ENCODE measurements around the gene GDI2.
"Not testable (repeated sequence)": the region's sequence is repeated elsewhere in the genome, so short reads cannot be mapped to it uniquely, and the experiment has no call there.

GDI2 gene

DNA sequence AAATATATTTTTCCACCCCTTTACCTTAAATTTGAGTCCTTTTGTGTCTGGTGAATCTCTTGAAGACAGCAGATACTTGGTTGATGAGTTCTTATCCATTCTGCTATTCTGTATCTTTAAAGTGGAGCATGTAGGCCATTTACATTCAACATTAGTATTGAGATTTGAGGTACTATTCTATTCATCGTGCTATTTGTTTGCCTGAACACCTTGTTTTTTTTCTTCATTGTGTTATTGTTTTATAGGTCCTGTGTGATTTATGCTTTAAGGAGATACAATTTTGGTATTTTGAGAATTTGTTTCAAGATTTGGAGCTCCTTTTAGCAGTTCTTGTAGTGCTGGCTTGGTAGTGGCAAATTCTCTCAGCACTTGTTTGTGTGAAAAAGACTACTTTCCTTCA lies 29.9 kb downstream of the GDI2 start:
- DNase-seq (ENCODE audit: low read depth): no peak
- no peak overlapping the region for H3K4me3 ChIP-seq (ENCODE audit: low read depth, low read length)
- TF ChIP-seq, protein P1, sequence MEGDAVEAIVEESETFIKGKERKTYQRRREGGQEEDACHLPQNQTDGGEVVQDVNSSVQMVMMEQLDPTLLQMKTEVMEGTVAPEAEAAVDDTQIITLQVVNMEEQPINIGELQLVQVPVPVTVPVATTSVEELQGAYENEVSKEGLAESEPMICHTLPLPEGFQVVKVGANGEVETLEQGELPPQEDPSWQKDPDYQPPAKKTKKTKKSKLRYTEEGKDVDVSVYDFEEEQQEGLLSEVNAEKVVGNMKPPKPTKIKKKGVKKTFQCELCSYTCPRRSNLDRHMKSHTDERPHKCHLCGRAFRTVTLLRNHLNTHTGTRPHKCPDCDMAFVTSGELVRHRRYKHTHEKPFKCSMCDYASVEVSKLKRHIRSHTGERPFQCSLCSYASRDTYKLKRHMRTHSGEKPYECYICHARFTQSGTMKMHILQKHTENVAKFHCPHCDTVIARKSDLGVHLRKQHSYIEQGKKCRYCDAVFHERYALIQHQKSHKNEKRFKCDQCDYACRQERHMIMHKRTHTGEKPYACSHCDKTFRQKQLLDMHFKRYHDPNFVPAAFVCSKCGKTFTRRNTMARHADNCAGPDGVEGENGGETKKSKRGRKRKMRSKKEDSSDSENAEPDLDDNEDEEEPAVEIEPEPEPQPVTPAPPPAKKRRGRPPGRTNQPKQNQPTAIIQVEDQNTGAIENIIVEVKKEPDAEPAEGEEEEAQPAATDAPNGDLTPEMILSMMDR (IDR thresholded peaks at IDR 0.05; ENCODE audit: low read depth, low read length, missing control alignments): no peak

DNA sequence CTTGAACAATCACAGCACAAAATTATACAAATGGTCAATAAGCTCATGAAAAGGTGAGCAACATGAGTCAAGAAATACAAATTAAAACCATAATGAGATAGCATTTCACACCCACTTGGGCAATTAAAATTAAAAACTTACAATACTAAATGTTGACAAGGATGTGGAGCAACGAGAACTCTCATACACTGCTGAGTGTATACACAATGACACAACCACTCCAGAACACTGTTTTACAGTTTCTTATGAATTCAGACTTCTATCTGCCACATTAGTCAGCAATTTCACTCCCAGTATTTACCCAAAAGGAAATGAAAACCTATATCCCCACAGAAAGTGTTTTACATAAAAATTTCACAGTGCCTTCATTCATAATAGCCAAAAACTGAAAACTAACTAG lies 31.1 kb downstream of the GDI2 start:
- TF ChIP-seq, protein P1 (IDR thresholded peaks at IDR 0.05; ENCODE audit: low read depth, low read length, missing control alignments): no peak
- no peak for DNase-seq (ENCODE audit: low read depth)
- H3K4me3 ChIP-seq (ENCODE audit: low read depth, low read length): no peak overlapping the region

DNA sequence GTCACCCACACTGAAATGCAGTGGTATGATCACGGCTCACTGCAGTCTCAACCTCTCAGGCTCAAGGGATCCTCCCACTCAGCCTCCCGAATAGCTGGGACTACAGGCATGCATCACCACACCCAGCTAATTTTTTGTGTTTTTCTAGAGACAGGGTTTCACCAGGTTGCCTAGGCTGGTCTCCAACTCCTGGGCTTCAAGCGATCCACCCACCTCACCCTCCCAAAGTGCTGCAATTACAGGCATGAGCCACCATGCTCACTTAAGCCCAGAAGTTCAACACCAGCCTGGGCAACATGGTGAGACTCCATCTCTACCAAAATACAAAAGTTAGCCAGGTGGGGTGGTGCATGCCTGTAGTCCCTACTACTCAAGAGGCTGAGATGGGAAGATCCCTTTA lies 33.5 kb downstream of the GDI2 start:
- TF ChIP-seq, protein P1 (IDR thresholded peaks at IDR 0.05; ENCODE audit: low read depth, low read length, missing control alignments): no peak
- H3K4me3 ChIP-seq (ENCODE audit: low read depth, low read length): no peak overlapping the region

DNA sequence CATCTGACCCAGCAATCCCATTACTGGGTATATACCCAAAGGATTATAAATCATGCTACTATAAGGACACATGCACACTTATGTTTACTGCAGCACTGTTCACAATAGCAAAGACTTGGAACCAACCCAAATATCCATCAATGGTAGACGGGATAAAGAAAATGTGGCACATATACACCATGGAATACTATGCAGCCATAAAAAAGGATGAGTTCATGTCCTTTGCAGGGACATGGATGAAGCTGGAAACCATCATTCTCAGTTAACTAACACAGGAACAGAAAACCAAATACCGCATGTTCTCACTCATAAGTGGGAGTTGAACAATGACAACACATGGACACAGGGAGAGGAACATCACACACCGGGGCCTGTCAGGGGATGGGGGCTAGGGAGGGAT lies 35.5 kb downstream of the GDI2 start:
- DNase-seq (ENCODE audit: low read depth); H3K4me3 ChIP-seq (ENCODE audit: low read depth, low read length): not testable (repeated sequence)

More for the DNA sequence above, 33.5 kb downstream of the GDI2 start:
- no peak for DNase-seq (ENCODE audit: low read depth)

DNA sequence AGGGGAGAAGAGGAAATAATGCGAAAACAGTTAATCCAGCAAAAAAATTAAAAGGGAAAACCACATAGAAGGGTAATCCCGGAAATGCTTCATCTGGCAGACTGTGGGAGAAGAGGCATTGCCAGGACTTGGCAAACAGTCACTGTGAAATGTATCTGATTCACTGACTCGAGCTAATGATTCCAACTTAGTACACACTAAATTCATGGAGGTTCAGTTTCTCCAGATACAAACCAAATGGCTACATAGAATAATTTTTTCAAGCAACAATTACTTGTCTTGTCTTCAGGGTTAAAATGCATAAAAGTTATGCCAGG lies 36.4 kb downstream of the GDI2 start:
- TF ChIP-seq, protein P1 (IDR thresholded peaks at IDR 0.05; ENCODE audit: low read depth, low read length, missing control alignments): no peak
- DNase-seq (ENCODE audit: low read depth): no peak
- H3K4me3 ChIP-seq (ENCODE audit: low read depth, low read length): no peak overlapping the region

DNA sequence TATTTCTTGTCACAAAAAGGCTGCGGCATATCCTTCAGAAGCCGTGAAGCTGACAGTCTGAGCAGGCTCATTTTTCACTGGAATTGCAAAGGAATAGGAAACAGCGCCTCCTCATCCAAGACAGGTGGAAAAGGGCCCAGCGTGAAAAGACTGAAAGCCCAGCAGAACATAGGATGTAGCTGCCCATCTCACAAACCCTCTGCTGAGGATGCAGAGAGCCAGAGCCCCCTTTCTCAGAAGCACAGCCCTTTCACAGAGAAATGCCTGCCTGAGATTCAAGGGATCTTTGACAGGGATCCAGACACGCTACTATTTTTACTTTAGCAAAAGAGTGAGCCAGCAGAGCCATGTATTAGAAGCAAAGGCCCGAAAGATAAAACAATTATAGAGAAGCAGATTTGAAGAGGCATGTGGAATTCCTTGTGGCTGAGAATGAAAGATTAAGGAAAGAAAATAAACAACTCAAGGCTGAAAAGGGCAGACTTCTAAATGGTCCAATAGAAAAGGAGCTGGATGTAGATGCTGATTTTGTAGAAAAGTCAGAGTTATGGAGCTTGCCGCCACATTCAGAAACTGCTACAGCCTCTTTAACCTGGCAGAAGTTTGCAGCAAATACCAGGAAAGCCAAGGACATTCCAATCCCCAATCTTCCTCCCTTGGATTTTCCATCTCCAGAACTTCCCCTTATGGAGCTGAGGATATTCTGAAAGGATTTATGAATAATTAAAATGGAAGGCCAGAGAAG lies 36.9 kb downstream of the GDI2 start:
- DNase-seq (ENCODE audit: low read depth): no peak
- TF ChIP-seq, protein P1 (IDR thresholded peaks at IDR 0.05; ENCODE audit: low read depth, low read length, missing control alignments): no peak

DNA sequence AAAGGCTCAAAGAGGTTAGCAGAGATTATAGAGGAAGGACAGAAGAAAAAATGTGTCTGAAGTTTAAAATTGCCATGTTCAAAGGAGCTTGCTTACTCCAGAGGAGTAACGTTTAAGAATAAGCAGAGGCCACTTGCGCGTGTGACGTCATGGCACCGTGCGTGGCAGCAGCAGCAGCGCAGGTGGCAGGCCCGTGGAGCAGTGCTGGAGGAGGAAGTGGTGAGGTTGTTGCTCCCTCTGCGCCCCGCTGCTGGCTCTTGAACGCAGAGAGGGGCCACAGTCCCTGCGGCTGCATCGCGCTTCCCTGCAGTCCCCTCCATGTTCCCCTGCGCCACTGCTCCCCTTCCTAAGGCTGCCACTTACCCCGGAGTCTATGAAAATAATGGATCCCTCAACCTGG lies 37.5 kb downstream of the GDI2 start:
- H3K4me3 ChIP-seq (ENCODE audit: low read depth, low read length): no peak overlapping the region
- TF ChIP-seq, protein P1 (IDR thresholded peaks at IDR 0.05; ENCODE audit: low read depth, low read length, missing control alignments): no peak
- DNase-seq (ENCODE audit: low read depth): no peak

More for the DNA sequence above, 36.9 kb downstream of the GDI2 start:
- no peak overlapping the region for H3K4me3 ChIP-seq (ENCODE audit: low read depth, low read length)
